Spleen (tissue), 11 donors: ENCODE measurements around the gene LRRC4C. TPM values are rescaled to one million over a fixed set of nuclear protein-coding genes. Genes with fewer than 3 reads are reported as not detected.

Experiments used
- DNase-seq: peaks from one replicate; pipeline ENCODE4 v3.0.0-alpha.2; 2020
- H3K27ac ChIP-seq, 8 donors: fragments of 200-600 bp; sonication (generic) in 7 of 8; 1 replicate in 4 of 8; 2 replicates in 4 of 8; pipeline versions ENCODE4 v1.5.0 to v1.8.0; 2016 to 2021; ENCODE audit warnings: inconsistent platforms in 4 of 8, mild to moderate bottlenecking in 4 of 8, moderate library complexity in 1 of 8
- H3K27me3 ChIP-seq, 7 donors: fragments of 200-600 bp; sonication (generic) in 6 of 7; replicated peaks in 1 of 7; 1 replicate in 4 of 7; 2 replicates in 3 of 7; pipeline versions ENCODE4 v1.5.0 to v1.8.0; 2016 to 2021; ENCODE audit warnings: inconsistent platforms in 3 of 7, mild to moderate bottlenecking in 1 of 7
- H3K36me3 ChIP-seq, 6 donors: fragments of 200-600 bp; sonication (generic) in 5 of 6; 1 replicate in 4 of 6; 2 replicates in 2 of 6; pipeline versions ENCODE4 v1.5.0 to v1.8.0; 2016 to 2021; ENCODE audit warnings: inconsistent platforms in 2 of 6
- H3K4me1 ChIP-seq, 6 donors: fragments of 200-600 bp; sonication (generic) in 5 of 6; 1 replicate in 3 of 6; 2 replicates in 3 of 6; pipeline versions ENCODE4 v1.5.0 to v1.8.0; 2016 to 2021; ENCODE audit warnings: inconsistent platforms in 3 of 6
- H3K4me3 ChIP-seq, 8 donors: fragments of 200-600 bp; sonication (generic) in 7 of 8; 1 replicate in 4 of 8; 2 replicates in 4 of 8; pipeline versions ENCODE4 v1.5.0 to v1.8.0; 2016 to 2021; ENCODE audit warnings: inconsistent platforms in 4 of 8, mild to moderate bottlenecking in 4 of 8, moderate library complexity in 2 of 8
- H3K9me3 ChIP-seq, 8 donors: fragments of 200-600 bp; sonication (generic) in 7 of 8; 1 replicate in 4 of 8; 2 replicates in 4 of 8; pipeline versions ENCODE4 v1.5.0 to v1.8.0; 2016 to 2021; ENCODE audit warnings: inconsistent platforms in 4 of 8
- CTCF ChIP-seq, 11 experiments: fragments of 200-600 bp in 7 of 11; fragments of 450-650 bp in 4 of 11; sonication (generic) in 4 of 11; IDR thresholded peaks in 8 of 11; conservative IDR thresholded peaks in 3 of 11; 1 replicate in 7 of 11; 2 replicates in 4 of 11; pipeline versions ENCODE4 v1.4.0 to v1.8.0; 2016 to 2021; ENCODE audit warnings: antibody characterized with exemption in 11 of 11, inconsistent platforms in 4 of 11, mild to moderate bottlenecking in 1 of 11
- POLR2A ChIP-seq, 3 donors: fragments of 450-650 bp; IDR thresholded peaks; one replicate each; pipeline ENCODE4 v1.5.1; 2017; ENCODE audit warnings: antibody characterized with exemption in 3 of 3, mild to moderate bottlenecking in 1 of 3
- POLR2AphosphoS5 ChIP-seq, 3 donors: sonication (generic); formaldehyde crosslinking; IDR thresholded peaks; one replicate each; pipeline ENCODE4 v1.5.1; 2017; ENCODE audit warnings: antibody characterized with exemption in 3 of 3
- WGBS, 5 donors: extraction: QIAGEN DNeasy Blood & Tissue Kit in 3 of 5; methylation state at CpG; one replicate each; pipeline versions ENCODE4 v1.1.5 to v1.1.7; 2013 to 2018; 5-methylcytosine and 5-hydroxymethylcytosine counted together
- intact Hi-C: fragments of 100-400 bp; cut with DNase I; formaldehyde crosslinking; loops from one replicate; pipeline ENCODE4 v1.15.0; 2023; ENCODE audit warnings: low total_unique reads
- polyA plus RNA-seq, 3 donors: library from polyadenylated mRNA; stranded (reverse); fragments of 200-250 nt; gene quantifications; one replicate each; pipeline ENCODE4 v1.2.1, GENCODE V29; 2013
- total RNA-seq, 7 donors: library from RNA; depleted of rRNA in 3 of 7; stranded (reverse); fragments of >200 nt in 3 of 7; fragmentation: NEBNext Ultra II Directional in 4 of 7; extraction: Animal tissue kit (Norgen Biotek cat#: 25700) in 4 of 7; gene quantifications; one replicate each; pipeline versions ENCODE4 v1.1.0 to v1.2.1, GENCODE V29; 2016 to 2021
- donor health status: healthy with polysubstance abuse.
- donor health status: DM: no; HTN: no; CAD: no; lungs with moderate emphysema.
- donor health status: DM: no; HTN: no; CAD: no.
- donor health status: Bipolar disorder and iron deficiency.
- donor health status: healthy.
- donor health status: DM: no; HTN: no; CAD: no.
- donor health status: DM: yes; HTN: yes; CAD: no.

The LRRC4C gene
- total and polyA plus RNA-seq, 10 donors = 0.15 to 8.9 (median 1.9) TPM

- no peaks in the 10 kb centered on the region for H3K27me3 ChIP-seq
- intact Hi-C loops = no loop called here
- 63 to 78% (median 65%) methylated on average over 2 of the region's 2 CpGs for WGBS, 5 donors
Measured at GRCh38 chr11:40285558-40285957, 1173.9 kb downstream of the LRRC4C start.

GRCh38 chr11:40281052-40281580 lies 1178.3 kb downstream of the LRRC4C start:
- Histone ChIP-seq H3K4me3 (no peak overlapping the region), H3K27me3 (no peaks in the 10 kb centered on the region), H3K36me3 (no peaks in the 10 kb centered on the region), H3K27ac (no peak overlapping the region), H3K4me1 (no peaks in the 10 kb centered on the region), H3K9me3 (no peaks in the 10 kb centered on the region)
- 36 to 50% (median 47%) methylated on average over 6 of the region's 6 CpGs for WGBS, 5 donors
- no peak for DNase-seq
- intact Hi-C loops = no loop called here
- no peak for TF ChIP-seq CTCF (IDR thresholded peaks at IDR 0.05 in 8 of 11, conservative IDR thresholded peaks at IDR 0.05 in 3 of 11)
- TF ChIP-seq POLR2AphosphoS5 (IDR thresholded peaks at IDR 0.05) = no peak
- TF ChIP-seq POLR2A (IDR thresholded peaks at IDR 0.05) = no peak

More at GRCh38 chr11:40285558-40285957, 1173.9 kb downstream of the LRRC4C start:
- no peaks in the 10 kb centered on the region for H3K4me1 ChIP-seq
- no peak for DNase-seq
- no peaks in the 10 kb centered on the region for H3K9me3 ChIP-seq
- TF ChIP-seq POLR2AphosphoS5 (IDR thresholded peaks at IDR 0.05) (no peak), CTCF (IDR thresholded peaks at IDR 0.05 in 8 of 11, conservative IDR thresholded peaks at IDR 0.05 in 3 of 11) (no peak), POLR2A (IDR thresholded peaks at IDR 0.05) (no peak)
- no peak overlapping the region for H3K4me3 ChIP-seq
- no peak overlapping the region for H3K27ac ChIP-seq
- H3K36me3 ChIP-seq = no peaks in the 10 kb centered on the region

- no peak overlapping the region for H3K27ac ChIP-seq
- TF ChIP-seq POLR2AphosphoS5 (IDR thresholded peaks at IDR 0.05) (no peak), CTCF (IDR thresholded peaks at IDR 0.05 in 8 of 11, conservative IDR thresholded peaks at IDR 0.05 in 3 of 11) (no peak), POLR2A (IDR thresholded peaks at IDR 0.05) (no peak)
- H3K27me3 ChIP-seq = no peaks in the 10 kb centered on the region
- DNase-seq = no peak
- WGBS, 5 donors = 71 to 78% (median 76%) methylated on average over 18 of the region's 18 CpGs
- intact Hi-C loops = no loop called here
- H3K4me1 ChIP-seq = no peaks in the 10 kb centered on the region
- no peak overlapping the region for H3K4me3 ChIP-seq
- no peaks in the 10 kb centered on the region for H3K36me3 ChIP-seq
- H3K9me3 ChIP-seq = no peaks in the 10 kb centered on the region
Measured at GRCh38 chr11:40280159-40281051, 1179.0 kb downstream of the LRRC4C start.

GRCh38 chr11:40276960-40277359 lies 1182.5 kb downstream of the LRRC4C start:
- 84 to 93% (median 88%) methylated on average over 1 of the region's 1 CpG for WGBS, 5 donors
- Histone ChIP-seq H3K4me3 (no peak overlapping the region), H3K36me3 (no peaks in the 10 kb centered on the region), H3K27ac (no peak overlapping the region), H3K9me3 (peaks cover 0 to 4% (median 0%) of the 10 kb centered on the region in 8 donors), H3K27me3 (no peaks in the 10 kb centered on the region), H3K4me1 (no peaks in the 10 kb centered on the region)
- no peak for DNase-seq
- TF ChIP-seq CTCF (IDR thresholded peaks at IDR 0.05 in 8 of 11, conservative IDR thresholded peaks at IDR 0.05 in 3 of 11) (no peak), POLR2AphosphoS5 (IDR thresholded peaks at IDR 0.05) (no peak), POLR2A (IDR thresholded peaks at IDR 0.05) (no peak)
- intact Hi-C loops = no loop called here
